ENCODE measurements around the gene GREM1.

DNA sequence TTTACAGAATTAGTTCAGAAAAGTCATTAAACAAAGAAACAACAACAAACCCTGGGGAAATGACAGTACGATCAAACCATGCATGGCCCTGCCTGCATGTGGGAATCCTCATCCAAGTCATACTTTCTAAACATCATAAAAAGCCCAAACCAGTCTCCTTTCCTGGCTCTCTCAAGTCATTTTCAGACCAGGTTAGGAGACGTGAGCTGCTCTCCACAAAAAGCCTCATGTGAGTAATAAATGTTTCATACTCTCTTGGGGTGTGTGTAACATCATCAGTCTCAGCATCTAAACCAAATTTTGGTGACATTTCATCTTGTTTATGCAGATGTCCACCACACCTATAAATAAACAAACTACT, 18.9 kb downstream of the GREM1 start:
- no peak for TF ChIP-seq CTCF (IDR thresholded peaks at IDR 0.05; ENCODE audit: low read length)
- TF ChIP-seq EZH2 (optimal IDR thresholded peaks at IDR 0.05; ENCODE audit: low read depth, low read length), result no peak
- no peak for TF ChIP-seq EZH2phosphoT487 (IDR thresholded peaks at IDR 0.05; ENCODE audit: low read length)
